Measurements from ENCODE around the gene AFMID.

Gene AFMID

GRCh38 chr17:78180083-78180482 is 7.1 kb upstream of the AFMID start:
- no peak for DNase-seq

GRCh38 chr17:78180508-78180907 is 6.7 kb upstream of the AFMID start:
- no peak for DNase-seq

- DNase-seq: no peak
Observed at GRCh38 chr17:78182504-78182903, 4.7 kb upstream of the AFMID start.

- DNase-seq: no peak
Observed at GRCh38 chr17:78183916-78184315, 3.2 kb upstream of the AFMID start.

GRCh38 chr17:78184351-78184750 is 2.8 kb upstream of the AFMID start:
- DNase-seq: no peak

- DNase-seq: no peak
Observed at GRCh38 chr17:78184868-78185267, 2.3 kb upstream of the AFMID start.

GRCh38 chr17:78185981-78186691 is 1.0 kb upstream of the AFMID start:
- DNase-seq: no peak

- no peak for DNase-seq
Observed at GRCh38 chr17:78196716-78197115, 9.6 kb downstream of the AFMID start.

- no peak for DNase-seq
Observed at GRCh38 chr17:78197147-78197832, 10.1 kb downstream of the AFMID start.

- no peak for DNase-seq
Observed at GRCh38 chr17:78200451-78200850, 13.3 kb downstream of the AFMID start.

GRCh38 chr17:78202666-78203065 is 15.5 kb downstream of the AFMID start:
- DNase-seq: no peak

- no peak for DNase-seq
Observed at GRCh38 chr17:78204387-78205123, 17.4 kb downstream of the AFMID start.

- no peak for DNase-seq
Observed at GRCh38 chr17:78205124-78205775, 18.1 kb downstream of the AFMID start.

GRCh38 chr17:78206298-78206697 is 19.1 kb downstream of the AFMID start:
- no peak for DNase-seq

GRCh38 chr17:78208486-78208885 is 21.3 kb downstream of the AFMID start:
- no peak for DNase-seq

- DNase-seq: no peak
Observed at GRCh38 chr17:78210111-78210510, 22.9 kb downstream of the AFMID start.

- no peak for DNase-seq
Observed at GRCh38 chr17:78211032-78211431, 23.9 kb downstream of the AFMID start.

- DNase-seq: peak; percentile 86 to 88
Observed at GRCh38 chr17:78214016-78214705, 27.0 kb downstream of the AFMID start, which contains the start of gene BIRC5. TSS of gene BIRC5 (plus strand) at chr17:78214253. CDS start at chr17:78214317, 64 bp downstream.

- no peak for DNase-seq
Observed at GRCh38 chr17:78214706-78215061, 27.5 kb downstream of the AFMID start.

- no peak for DNase-seq
Observed at GRCh38 chr17:78219396-78220150, 32.4 kb downstream of the AFMID start.

- DNase-seq: no peak
Observed at GRCh38 chr17:78223061-78223460, 35.9 kb downstream of the AFMID start.

- DNase-seq: no peak
Observed at GRCh38 chr17:78223765-78224164, 36.6 kb downstream of the AFMID start.
